Measurements from ENCODE around the gene CENPQ. TPM values are rescaled to one million over a fixed set of nuclear protein-coding genes. Genes with fewer than 3 reads are reported as not detected.
A peak's percentile ranks its signal among the peaks of the same experiment; 100 is the strongest.

Gene CENPQ
- total and polyA plus RNA-seq, 2 of the 13 experiments (the other 11 are each of a cell fraction or from before 2014, with no cell fraction given) = 9.1 to 20.1 TPM

GRCh38 chr6:49462927-49463611 is at the start of gene CENPQ, which contains the start of gene MMUT (continued):
- TF ChIP-seq ZBED4 (CRISPR knock-in tag; IDR thresholded peaks at IDR 0.05; ENCODE audit: borderline replicate concordance) = no peak; the same call in 1 of the 2 replicates
- peak; percentile 47; the same call in 1 of the 2 replicates for TF ChIP-seq SIX1 (CRISPR knock-in tag; IDR thresholded peaks at IDR 0.05; ENCODE audit: borderline replicate concordance)
- TF ChIP-seq HOXA3 (CRISPR knock-in tag; IDR thresholded peaks at IDR 0.05) = peak; percentile 99
- peak; percentile 82; the same call in 1 of the 2 replicates for TF ChIP-seq ZNF709 (CRISPR knock-in tag; IDR thresholded peaks at IDR 0.05)
- TF ChIP-seq ELF3 (CRISPR knock-in tag; IDR thresholded peaks at IDR 0.05) = peak; percentile 87
- peak; percentile 6; the same call in 1 of the 2 replicates for TF ChIP-seq ZNF33A (CRISPR knock-in tag; IDR thresholded peaks at IDR 0.05; ENCODE audit: borderline replicate concordance)
- peak; percentile 52 for TF ChIP-seq ZNF567 (CRISPR knock-in tag; IDR thresholded peaks at IDR 0.05; ENCODE audit: borderline replicate concordance)
- TF ChIP-seq ZBTB1 (CRISPR knock-in tag; IDR thresholded peaks at IDR 0.05; ENCODE audit: borderline replicate concordance) = no peak
- TF ChIP-seq ZNF550 (CRISPR knock-in tag; IDR thresholded peaks at IDR 0.05; ENCODE audit: borderline replicate concordance) = peak; percentile 28; the same call in 1 of the 2 replicates
- TF ChIP-seq ZNF343 (CRISPR knock-in tag; IDR thresholded peaks at IDR 0.05) = 0 out of 2 replicates have a peak, but pooled peaks have one; percentile 86
- peak; percentile 23; the same call in 1 of the 2 replicates for TF ChIP-seq LBX2 (CRISPR knock-in tag; IDR thresholded peaks at IDR 0.05; ENCODE audit: borderline replicate concordance)
- TF ChIP-seq NCOA2 (CRISPR knock-in tag; IDR thresholded peaks at IDR 0.05) = peak; percentile 55
- peak; percentile 89 for TF ChIP-seq ZFY (CRISPR knock-in tag; IDR thresholded peaks at IDR 0.05)
- TF ChIP-seq, protein P1, sequence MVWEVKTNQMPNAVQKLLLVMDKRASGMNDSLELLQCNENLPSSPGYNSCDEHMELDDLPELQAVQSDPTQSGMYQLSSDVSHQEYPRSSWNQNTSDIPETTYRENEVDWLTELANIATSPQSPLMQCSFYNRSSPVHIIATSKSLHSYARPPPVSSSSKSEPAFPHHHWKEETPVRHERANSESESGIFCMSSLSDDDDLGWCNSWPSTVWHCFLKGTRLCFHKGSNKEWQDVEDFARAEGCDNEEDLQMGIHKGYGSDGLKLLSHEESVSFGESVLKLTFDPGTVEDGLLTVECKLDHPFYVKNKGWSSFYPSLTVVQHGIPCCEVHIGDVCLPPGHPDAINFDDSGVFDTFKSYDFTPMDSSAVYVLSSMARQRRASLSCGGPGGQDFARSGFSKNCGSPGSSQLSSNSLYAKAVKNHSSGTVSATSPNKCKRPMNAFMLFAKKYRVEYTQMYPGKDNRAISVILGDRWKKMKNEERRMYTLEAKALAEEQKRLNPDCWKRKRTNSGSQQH (CRISPR knock-in tag; IDR thresholded peaks at IDR 0.05; ENCODE audit: low read depth) = peak; percentile 96
- no peak; the same call in 1 of the 2 replicates for TF ChIP-seq RERE (CRISPR knock-in tag; IDR thresholded peaks at IDR 0.05; ENCODE audit: low read depth)
- 0 out of 2 replicates have a peak, but pooled peaks have one; percentile 70 for TF ChIP-seq ZSCAN22 (CRISPR knock-in tag; IDR thresholded peaks at IDR 0.05)
- TF ChIP-seq, protein P2, sequence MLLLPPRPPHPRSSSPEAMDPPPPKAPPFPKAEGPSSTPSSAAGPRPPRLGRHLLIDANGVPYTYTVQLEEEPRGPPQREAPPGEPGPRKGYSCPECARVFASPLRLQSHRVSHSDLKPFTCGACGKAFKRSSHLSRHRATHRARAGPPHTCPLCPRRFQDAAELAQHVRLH (CRISPR knock-in tag; IDR thresholded peaks at IDR 0.05; ENCODE audit: borderline replicate concordance, low read depth) = peak; percentile 81; the same call in 1 of the 2 replicates
